ENCODE measurements around the gene WDR27. TPM values are rescaled to one million over a fixed set of nuclear protein-coding genes. Genes with fewer than 3 reads are reported as not detected.

Gene WDR27
- polyA plus RNA-seq, 1 donor from 2014 or later, result 35.8 TPM

DNA sequence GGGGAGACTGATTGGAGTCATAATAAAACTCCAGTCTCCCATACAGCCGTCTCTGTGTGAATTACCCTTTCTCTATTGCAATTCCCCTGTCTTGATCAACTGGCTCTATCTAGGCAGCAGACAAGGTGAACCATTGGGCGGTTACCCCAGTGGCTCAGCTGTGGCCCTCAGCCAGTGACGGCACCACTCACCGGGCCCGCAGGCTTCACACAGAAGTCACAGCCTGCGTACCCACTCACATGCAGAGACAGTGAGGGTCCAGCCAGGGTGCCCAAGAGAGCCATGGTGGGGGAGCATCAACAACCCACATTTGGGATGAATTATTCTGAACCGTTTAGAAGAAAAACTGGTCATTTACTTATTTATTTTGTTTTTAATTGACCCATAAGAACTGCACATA lies 78.5 kb downstream of the WDR27 start:
- Histone ChIP-seq H3K9me3 (ENCODE audit: low read length) (no peaks in the 10 kb centered on the region), H3K9me2 (ENCODE audit: insufficient read depth, low read length) (no peaks in the 10 kb centered on the region), H3K27ac (ENCODE audit: low read length) (no peak overlapping the region), H4K20me1 (ENCODE audit: insufficient read depth) (no peaks in the 10 kb centered on the region), H3K4me2 (ENCODE audit: low read length) (no peak overlapping the region), H3K9ac (ENCODE audit: low read length) (no peak overlapping the region), H3F3A (ENCODE audit: insufficient read depth, low read length, poor library complexity, severe bottlenecking) (no peaks in the 10 kb centered on the region), H3K36me3 (ENCODE audit: insufficient read depth, low read length) (no peaks in the 10 kb centered on the region), H2AFZ (ENCODE audit: low read depth, low read length) (no peak overlapping the region), H3K4me3 (ENCODE audit: low read length) (no peak overlapping the region), H3K27me3 (ENCODE audit: insufficient read depth, low read depth, low read length) (no peaks in the 10 kb centered on the region), H3K79me2 (replicated peaks; ENCODE audit: insufficient read depth, low read length) (no peaks in the 10 kb centered on the region)
- TF ChIP-seq RAD21 (conservative IDR thresholded peaks at IDR 0.05) (no peak), POLR2AphosphoS5 (IDR thresholded peaks at IDR 0.05) (no peak), EZH2 (IDR thresholded peaks at IDR 0.05; ENCODE audit: borderline replicate concordance, insufficient read depth, low read length, poor library complexity, severe bottlenecking) (no peak), TAF1 (IDR thresholded peaks at IDR 0.05; ENCODE audit: low read depth) (no peak), EP300 (conservative IDR thresholded peaks at IDR 0.05; ENCODE audit: poor library complexity, severe bottlenecking) (no peak), SMC3 (conservative IDR thresholded peaks at IDR 0.05; ENCODE audit: poor library complexity) (no peak), MXI1 (conservative IDR thresholded peaks at IDR 0.05; ENCODE audit: poor library complexity, severe bottlenecking) (no peak)
- TF ChIP-seq, protein P1, sequence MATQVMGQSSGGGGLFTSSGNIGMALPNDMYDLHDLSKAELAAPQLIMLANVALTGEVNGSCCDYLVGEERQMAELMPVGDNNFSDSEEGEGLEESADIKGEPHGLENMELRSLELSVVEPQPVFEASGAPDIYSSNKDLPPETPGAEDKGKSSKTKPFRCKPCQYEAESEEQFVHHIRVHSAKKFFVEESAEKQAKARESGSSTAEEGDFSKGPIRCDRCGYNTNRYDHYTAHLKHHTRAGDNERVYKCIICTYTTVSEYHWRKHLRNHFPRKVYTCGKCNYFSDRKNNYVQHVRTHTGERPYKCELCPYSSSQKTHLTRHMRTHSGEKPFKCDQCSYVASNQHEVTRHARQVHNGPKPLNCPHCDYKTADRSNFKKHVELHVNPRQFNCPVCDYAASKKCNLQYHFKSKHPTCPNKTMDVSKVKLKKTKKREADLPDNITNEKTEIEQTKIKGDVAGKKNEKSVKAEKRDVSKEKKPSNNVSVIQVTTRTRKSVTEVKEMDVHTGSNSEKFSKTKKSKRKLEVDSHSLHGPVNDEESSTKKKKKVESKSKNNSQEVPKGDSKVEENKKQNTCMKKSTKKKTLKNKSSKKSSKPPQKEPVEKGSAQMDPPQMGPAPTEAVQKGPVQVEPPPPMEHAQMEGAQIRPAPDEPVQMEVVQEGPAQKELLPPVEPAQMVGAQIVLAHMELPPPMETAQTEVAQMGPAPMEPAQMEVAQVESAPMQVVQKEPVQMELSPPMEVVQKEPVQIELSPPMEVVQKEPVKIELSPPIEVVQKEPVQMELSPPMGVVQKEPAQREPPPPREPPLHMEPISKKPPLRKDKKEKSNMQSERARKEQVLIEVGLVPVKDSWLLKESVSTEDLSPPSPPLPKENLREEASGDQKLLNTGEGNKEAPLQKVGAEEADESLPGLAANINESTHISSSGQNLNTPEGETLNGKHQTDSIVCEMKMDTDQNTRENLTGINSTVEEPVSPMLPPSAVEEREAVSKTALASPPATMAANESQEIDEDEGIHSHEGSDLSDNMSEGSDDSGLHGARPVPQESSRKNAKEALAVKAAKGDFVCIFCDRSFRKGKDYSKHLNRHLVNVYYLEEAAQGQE (IDR thresholded peaks at IDR 0.05; ENCODE audit: borderline replicate concordance), result no peak
- TF ChIP-seq, protein P2, sequence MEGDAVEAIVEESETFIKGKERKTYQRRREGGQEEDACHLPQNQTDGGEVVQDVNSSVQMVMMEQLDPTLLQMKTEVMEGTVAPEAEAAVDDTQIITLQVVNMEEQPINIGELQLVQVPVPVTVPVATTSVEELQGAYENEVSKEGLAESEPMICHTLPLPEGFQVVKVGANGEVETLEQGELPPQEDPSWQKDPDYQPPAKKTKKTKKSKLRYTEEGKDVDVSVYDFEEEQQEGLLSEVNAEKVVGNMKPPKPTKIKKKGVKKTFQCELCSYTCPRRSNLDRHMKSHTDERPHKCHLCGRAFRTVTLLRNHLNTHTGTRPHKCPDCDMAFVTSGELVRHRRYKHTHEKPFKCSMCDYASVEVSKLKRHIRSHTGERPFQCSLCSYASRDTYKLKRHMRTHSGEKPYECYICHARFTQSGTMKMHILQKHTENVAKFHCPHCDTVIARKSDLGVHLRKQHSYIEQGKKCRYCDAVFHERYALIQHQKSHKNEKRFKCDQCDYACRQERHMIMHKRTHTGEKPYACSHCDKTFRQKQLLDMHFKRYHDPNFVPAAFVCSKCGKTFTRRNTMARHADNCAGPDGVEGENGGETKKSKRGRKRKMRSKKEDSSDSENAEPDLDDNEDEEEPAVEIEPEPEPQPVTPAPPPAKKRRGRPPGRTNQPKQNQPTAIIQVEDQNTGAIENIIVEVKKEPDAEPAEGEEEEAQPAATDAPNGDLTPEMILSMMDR (IDR thresholded peaks at IDR 0.05; ENCODE audit: poor library complexity, severe bottlenecking), result no peak

DNA sequence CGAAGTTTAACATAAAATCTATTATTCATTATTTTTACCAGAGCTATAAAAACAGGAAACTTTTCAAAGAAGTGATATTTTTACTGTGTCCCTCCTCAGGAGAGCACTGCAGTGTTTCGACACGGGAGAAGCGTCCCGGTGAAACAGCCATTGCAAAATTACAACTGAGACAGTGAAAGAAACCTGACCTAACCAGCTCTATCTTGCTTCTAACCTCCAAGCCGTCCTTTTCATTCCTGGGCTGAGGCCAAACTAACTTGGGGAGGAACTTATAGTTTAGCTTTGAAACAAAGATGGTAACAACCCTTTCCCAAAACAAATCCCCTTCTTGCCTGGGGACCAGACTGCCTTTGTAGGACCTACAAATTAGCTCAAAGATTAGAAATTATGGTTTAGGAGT lies 79.2 kb downstream of the WDR27 start:
- Histone ChIP-seq H3K36me3 (ENCODE audit: insufficient read depth, low read length) (no peaks in the 10 kb centered on the region), H3K9me2 (ENCODE audit: insufficient read depth, low read length) (no peaks in the 10 kb centered on the region), H3K9ac (ENCODE audit: low read length) (no peak overlapping the region), H3K4me2 (ENCODE audit: low read length) (no peak overlapping the region), H3F3A (ENCODE audit: insufficient read depth, low read length, poor library complexity, severe bottlenecking) (no peaks in the 10 kb centered on the region), H3K79me2 (replicated peaks; ENCODE audit: insufficient read depth, low read length) (no peaks in the 10 kb centered on the region), H3K9me3 (ENCODE audit: low read length) (no peaks in the 10 kb centered on the region), H4K20me1 (ENCODE audit: insufficient read depth) (no peaks in the 10 kb centered on the region), H3K4me3 (ENCODE audit: low read length) (no peak overlapping the region), H2AFZ (ENCODE audit: low read depth, low read length) (no peak overlapping the region), H3K27ac (ENCODE audit: low read length) (no peak overlapping the region), H3K27me3 (ENCODE audit: insufficient read depth, low read depth, low read length) (no peaks in the 10 kb centered on the region)
- TF ChIP-seq, protein P1 (IDR thresholded peaks at IDR 0.05; ENCODE audit: borderline replicate concordance), result no peak
- TF ChIP-seq RAD21 (conservative IDR thresholded peaks at IDR 0.05) (no peak), TAF1 (IDR thresholded peaks at IDR 0.05; ENCODE audit: low read depth) (no peak), MXI1 (conservative IDR thresholded peaks at IDR 0.05; ENCODE audit: poor library complexity, severe bottlenecking) (no peak), EZH2 (IDR thresholded peaks at IDR 0.05; ENCODE audit: borderline replicate concordance, insufficient read depth, low read length, poor library complexity, severe bottlenecking) (no peak), EP300 (conservative IDR thresholded peaks at IDR 0.05; ENCODE audit: poor library complexity, severe bottlenecking) (no peak), SMC3 (conservative IDR thresholded peaks at IDR 0.05; ENCODE audit: poor library complexity) (no peak), POLR2AphosphoS5 (IDR thresholded peaks at IDR 0.05) (no peak)
- TF ChIP-seq, protein P2 (IDR thresholded peaks at IDR 0.05; ENCODE audit: poor library complexity, severe bottlenecking), result no peak

Measured in neural cell (in vitro differentiated cells).